ENCODE data around the gene BMF.
"Not testable (repeated sequence)": the region's sequence is repeated elsewhere in the genome, so short reads cannot be mapped to it uniquely, and the experiment has no call there.

BMF gene

GRCh38 chr15:40087991-40088928 lies 20.4 kb downstream of the BMF start:
- no peak for DNase-seq

GRCh38 chr15:40087068-40087810 lies 21.4 kb downstream of the BMF start:
- no peak for DNase-seq

GRCh38 chr15:40085266-40085665 lies 23.4 kb downstream of the BMF start:
- DNase-seq = no peak

- DNase-seq = no peak
Observed at GRCh38 chr15:40084650-40085049, 24.0 kb downstream of the BMF start.

- no peak for DNase-seq
Observed at GRCh38 chr15:40082195-40082883, 26.3 kb downstream of the BMF start.

- DNase-seq = peak; percentile 29
Observed at GRCh38 chr15:40081691-40082194, 26.9 kb downstream of the BMF start.

GRCh38 chr15:40080847-40081246 lies 27.8 kb downstream of the BMF start:
- no peak for DNase-seq

GRCh38 chr15:40080104-40080503 lies 28.6 kb downstream of the BMF start:
- DNase-seq = no peak

- no peak for DNase-seq
Observed at GRCh38 chr15:40079456-40079855, 29.2 kb downstream of the BMF start.

GRCh38 chr15:40075298-40076044 lies 33.2 kb downstream of the BMF start:
- no peak for DNase-seq

GRCh38 chr15:40074656-40075055 lies 34.0 kb downstream of the BMF start:
- not testable (repeated sequence) for DNase-seq

GRCh38 chr15:40073716-40074490 lies 34.8 kb downstream of the BMF start:
- DNase-seq = not testable (repeated sequence)

- no peak for DNase-seq
Observed at GRCh38 chr15:40072216-40072990, 36.3 kb downstream of the BMF start.

- no peak for DNase-seq
Observed at GRCh38 chr15:40070608-40071218, 38.0 kb downstream of the BMF start.

- no peak for DNase-seq
Observed at GRCh38 chr15:40070166-40070557, 38.5 kb downstream of the BMF start.

- DNase-seq = peak; percentile 85
Observed at GRCh38 chr15:40069178-40070165, 39.2 kb downstream of the BMF start.

GRCh38 chr15:40067921-40068624 lies 40.6 kb downstream of the BMF start:
- DNase-seq = no peak

- no peak for DNase-seq
Observed at GRCh38 chr15:40066589-40066988, 42.1 kb downstream of the BMF start.
